KOPT-K1 (cell line): ENCODE results near the gene PHF21A.

ENCODE experiments used
- H3K27ac ChIP-seq: fragments of 200-600 bp; sonication (generic); 2 replicates; pipeline ENCODE4 v1.5.1; 2016; ENCODE audit warnings: antibody characterized with exemption, mild to moderate bottlenecking, low read depth, low read length; ENCODE audit not compliant: poor library complexity, severe bottlenecking
- H3K36me3 ChIP-seq: fragments of 200-600 bp; sonication (generic); 2 replicates; pipeline ENCODE4 v1.5.1; 2017; ENCODE audit warnings: antibody characterized with exemption, mild to moderate bottlenecking, low read length, moderate library complexity; ENCODE audit not compliant: insufficient read depth
- H3K9me3 ChIP-seq: fragments of 200-600 bp; sonication (generic); 2 replicates; pipeline ENCODE4 v1.5.1; 2017; ENCODE audit warnings: antibody characterized with exemption, low read length, mild to moderate bottlenecking; ENCODE audit not compliant: insufficient read depth, poor library complexity, severe bottlenecking

The PHF21A gene

GRCh38 chr11:45973601-45974000, 147.7 kb downstream of the PHF21A start:
- Histone ChIP-seq H3K27ac (no peak overlapping the region), H3K36me3 (peaks cover 35% of the 10 kb centered on the region), H3K9me3 (no peaks in the 10 kb centered on the region)

GRCh38 chr11:45968901-45969300, 152.4 kb downstream of the PHF21A start:
- H3K27ac ChIP-seq: no peak overlapping the region
- H3K9me3 ChIP-seq: no peaks in the 10 kb centered on the region
- H3K36me3 ChIP-seq: peaks cover 56% of the 10 kb centered on the region

DNA sequence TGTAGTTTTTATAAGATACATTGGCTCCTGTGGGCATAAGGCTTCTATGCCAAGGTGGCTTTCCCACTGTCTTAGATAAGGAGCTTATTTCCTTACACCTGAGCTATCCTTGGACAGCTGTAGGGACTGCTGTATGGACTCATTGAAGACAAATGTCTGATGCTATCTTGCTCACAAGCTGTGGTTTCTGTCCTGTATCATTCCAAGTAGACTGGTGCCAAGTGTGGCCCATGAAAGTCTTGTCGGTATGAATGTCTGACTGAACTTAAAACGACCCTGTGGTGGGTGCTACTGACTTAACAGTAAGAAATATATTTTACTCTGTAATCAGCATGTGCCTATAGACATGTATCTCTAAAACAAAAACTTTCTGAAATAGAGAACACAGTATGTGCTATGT, 153.7 kb downstream of the PHF21A start:
- Histone ChIP-seq H3K36me3 (peaks cover 56% of the 10 kb centered on the region), H3K9me3 (no peaks in the 10 kb centered on the region), H3K27ac (no peak overlapping the region)

- Histone ChIP-seq H3K9me3 (no peaks in the 10 kb centered on the region), H3K27ac (no peak overlapping the region), H3K36me3 (peaks cover 41% of the 10 kb centered on the region)
These were observed 156.3 kb downstream of the PHF21A start for GRCh38 chr11:45964911-45965389.

- Histone ChIP-seq H3K36me3 (peaks cover 15% of the 10 kb centered on the region), H3K27ac (no peak overlapping the region), H3K9me3 (no peaks in the 10 kb centered on the region)
These were observed 159.5 kb downstream of the PHF21A start for GRCh38 chr11:45961751-45962240.

GRCh38 chr11:45960387-45961095, 160.7 kb downstream of the PHF21A start:
- no peak overlapping the region for H3K27ac ChIP-seq
- H3K9me3 ChIP-seq: no peaks in the 10 kb centered on the region
- peaks cover 10% of the 10 kb centered on the region for H3K36me3 ChIP-seq

- Histone ChIP-seq H3K27ac (no peak overlapping the region), H3K36me3 (peaks cover 5% of the 10 kb centered on the region)
These were observed 161.4 kb downstream of the PHF21A start for GRCh38 chr11:45959851-45960250.

GRCh38 chr11:45949992-45950407, 171.3 kb downstream of the PHF21A start:
- H3K27ac ChIP-seq: no peak overlapping the region
- no peaks in the 10 kb centered on the region for H3K9me3 ChIP-seq
- peaks cover 60% of the 10 kb centered on the region for H3K36me3 ChIP-seq

More at GRCh38 chr11:45959851-45960250, 161.4 kb downstream of the PHF21A start:
- H3K9me3 ChIP-seq: no peaks in the 10 kb centered on the region

DNA sequence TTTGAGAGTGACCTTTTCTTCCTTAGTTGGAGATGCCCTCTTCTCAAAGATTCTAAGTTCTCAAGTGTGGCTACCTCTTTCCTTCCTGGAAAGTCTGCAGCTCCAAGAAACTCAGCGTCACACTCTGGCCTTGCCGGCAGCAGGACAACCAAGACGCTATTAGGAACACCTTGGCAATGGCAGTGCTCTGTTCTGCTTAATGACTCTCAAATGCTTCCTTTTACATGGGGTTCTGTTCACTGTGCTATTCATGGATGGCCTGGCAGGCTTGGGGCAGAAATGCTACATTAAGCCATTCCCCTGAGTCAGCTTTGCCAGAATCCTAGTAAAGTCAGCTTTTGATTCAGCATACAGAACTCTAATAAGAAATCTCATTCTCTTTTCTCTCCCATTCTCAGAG, 172.9 kb downstream of the PHF21A start:
- H3K36me3 ChIP-seq: peaks cover 62% of the 10 kb centered on the region
- no peak overlapping the region for H3K27ac ChIP-seq
- H3K9me3 ChIP-seq: no peaks in the 10 kb centered on the region

DNA sequence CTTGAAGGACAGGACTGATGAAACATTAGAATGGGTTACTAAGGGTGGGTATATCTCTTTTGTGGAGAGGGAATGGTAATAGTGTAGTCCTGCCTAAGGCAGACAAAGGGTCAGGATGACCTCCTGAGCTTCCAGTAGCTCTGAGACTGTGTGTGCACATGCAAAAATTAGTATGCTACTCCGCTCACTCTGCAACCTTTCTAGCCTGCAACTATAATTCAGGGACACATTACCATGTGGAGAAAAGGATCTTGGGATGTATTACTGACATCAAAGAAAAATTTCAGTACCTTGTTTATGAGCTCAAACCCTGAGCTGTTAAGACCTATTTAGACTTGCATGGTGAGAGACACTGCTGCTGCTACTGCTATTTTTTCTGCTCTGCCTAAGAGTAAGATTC, 173.4 kb downstream of the PHF21A start:
- Histone ChIP-seq H3K36me3 (peaks cover 57% of the 10 kb centered on the region), H3K9me3 (no peaks in the 10 kb centered on the region), H3K27ac (no peak overlapping the region)

DNA sequence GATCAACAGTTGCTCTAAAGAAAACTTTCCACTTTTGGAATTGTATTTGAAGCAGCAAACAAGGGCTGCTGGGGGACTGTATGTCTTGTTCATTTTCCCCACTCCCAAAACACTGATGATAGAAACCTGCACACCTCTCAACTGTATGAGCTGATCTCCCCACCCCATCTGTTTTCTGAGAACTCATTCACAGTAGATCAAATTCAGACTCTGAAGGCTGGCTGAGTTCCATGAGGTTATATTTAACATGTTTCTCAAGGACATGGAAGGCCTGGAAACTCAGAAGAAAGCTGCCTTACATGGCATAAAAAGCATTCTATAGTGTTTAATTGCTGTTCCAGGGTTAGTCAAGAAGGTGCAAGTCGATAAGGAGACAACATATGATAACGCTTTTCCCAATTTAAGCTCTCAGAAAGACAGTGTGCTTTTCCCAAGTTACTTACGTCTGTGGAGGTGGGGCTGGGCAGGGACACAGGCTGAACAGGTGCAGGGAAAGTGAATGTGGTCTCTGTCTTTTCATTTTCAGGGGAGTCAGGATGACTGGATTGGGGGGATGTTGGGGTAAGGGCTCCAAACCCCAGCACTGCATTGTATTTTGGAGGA, 175.8 kb downstream of the PHF21A start:
- Histone ChIP-seq H3K9me3 (no peaks in the 10 kb centered on the region), H3K27ac (no peak overlapping the region), H3K36me3 (peaks cover 51% of the 10 kb centered on the region)

GRCh38 chr11:45942381-45942780, 178.9 kb downstream of the PHF21A start:
- H3K36me3 ChIP-seq: peaks cover 33% of the 10 kb centered on the region
- no peaks in the 10 kb centered on the region for H3K9me3 ChIP-seq
- H3K27ac ChIP-seq: no peak overlapping the region

GRCh38 chr11:45941285-45941684, 180.0 kb downstream of the PHF21A start:
- Histone ChIP-seq H3K27ac (no peak overlapping the region), H3K9me3 (no peaks in the 10 kb centered on the region)

GRCh38 chr11:45939836-45940235, 181.4 kb downstream of the PHF21A start:
- H3K36me3 ChIP-seq: peaks cover 33% of the 10 kb centered on the region
- no peaks in the 10 kb centered on the region for H3K9me3 ChIP-seq
- H3K27ac ChIP-seq: no peak overlapping the region

More at GRCh38 chr11:45941285-45941684, 180.0 kb downstream of the PHF21A start:
- peaks cover 33% of the 10 kb centered on the region for H3K36me3 ChIP-seq

- H3K27ac ChIP-seq: no peak overlapping the region
These were observed 183.3 kb downstream of the PHF21A start for GRCh38 chr11:45937916-45938315.

More at GRCh38 chr11:45937916-45938315, 183.3 kb downstream of the PHF21A start:
- Histone ChIP-seq H3K9me3 (no peaks in the 10 kb centered on the region), H3K36me3 (peaks cover 52% of the 10 kb centered on the region)
